ENCODE measurements around the gene PANX2. TPM values are rescaled to one million over a fixed set of nuclear protein-coding genes. Genes with fewer than 3 reads are reported as not detected.

Gene PANX2
- polyA plus RNA-seq, 1 experiment, result 1.4 TPM

- Histone ChIP-seq H3K36me3 (ENCODE audit: control insufficient read depth, insufficient read depth, low read length) (peaks cover 34% of the 10 kb centered on the region), H3K4me3 (ENCODE audit: low read depth, low read length) (no peak overlapping the region), H3K27me3 (ENCODE audit: control insufficient read depth, insufficient read depth, low read length) (no peaks in the 10 kb centered on the region)
- DNase-seq (ENCODE audit: low read depth), result no peak
- ChIA-PET CTCF (no interaction called here), POLR2A (no interaction called here)
- TF ChIP-seq CTCF (IDR thresholded peaks at IDR 0.05; ENCODE audit: insufficient read depth, low read depth, low read length), result no peak
Measured at GRCh38 chr22:50192436-50193204, 22.1 kb downstream of the PANX2 start.

GRCh38 chr22:50193621-50194020 is 23.1 kb downstream of the PANX2 start:
- no peaks in the 10 kb centered on the region for H3K27me3 ChIP-seq (ENCODE audit: control insufficient read depth, insufficient read depth, low read length)
- POLR2A ChIA-PET, result no interaction called here
- no peak for DNase-seq (ENCODE audit: low read depth)
- no peak for TF ChIP-seq CTCF (IDR thresholded peaks at IDR 0.05; ENCODE audit: insufficient read depth, low read depth, low read length)
- peaks cover 37% of the 10 kb centered on the region for H3K36me3 ChIP-seq (ENCODE audit: control insufficient read depth, insufficient read depth, low read length)
- H3K4me3 ChIP-seq (ENCODE audit: low read depth, low read length), result no peak overlapping the region
- CTCF ChIA-PET, result no interaction called here

- Histone ChIP-seq H3K36me3 (ENCODE audit: control insufficient read depth, insufficient read depth, low read length) (peaks cover 35% of the 10 kb centered on the region), H3K27me3 (ENCODE audit: control insufficient read depth, insufficient read depth, low read length) (no peaks in the 10 kb centered on the region), H3K4me3 (ENCODE audit: low read depth, low read length) (no peak overlapping the region)
- CTCF ChIA-PET, result interaction anchor here (1.0 kb wide), 1 partner anchor 15 kb away, joined by 3 read pairs; no protein-coding TSS in a partner anchor
- POLR2A ChIA-PET, result no interaction called here
- no peak for DNase-seq (ENCODE audit: low read depth)
- no peak for TF ChIP-seq CTCF (IDR thresholded peaks at IDR 0.05; ENCODE audit: insufficient read depth, low read depth, low read length)
Measured at GRCh38 chr22:50194037-50194805, 23.7 kb downstream of the PANX2 start.

GRCh38 chr22:50196256-50196655 is 25.7 kb downstream of the PANX2 start:
- CTCF ChIA-PET, result no interaction called here
- peaks cover 35% of the 10 kb centered on the region for H3K36me3 ChIP-seq (ENCODE audit: control insufficient read depth, insufficient read depth, low read length)

More at GRCh38 chr22:50196256-50196655, 25.7 kb downstream of the PANX2 start:
- TF ChIP-seq CTCF (IDR thresholded peaks at IDR 0.05; ENCODE audit: insufficient read depth, low read depth, low read length), result no peak
- DNase-seq (ENCODE audit: low read depth), result no peak
- Histone ChIP-seq H3K27me3 (ENCODE audit: control insufficient read depth, insufficient read depth, low read length) (no peaks in the 10 kb centered on the region), H3K4me3 (ENCODE audit: low read depth, low read length) (no peak overlapping the region)
- POLR2A ChIA-PET, result no interaction called here
